Sigmoid colon (tissue), 7 donors: ENCODE results near the gene NAA80. TPM values are rescaled to one million over a fixed set of nuclear protein-coding genes. Genes with fewer than 3 reads are reported as not detected.
"Not testable (repeated sequence)": the region's sequence is repeated elsewhere in the genome, so short reads cannot be mapped to it uniquely, and the experiment has no call there.

ENCODE experiments used
- DNase-seq: peaks from one replicate; pipeline ENCODE4 v3.0.0-alpha.2; 2019
- H3K27ac ChIP-seq, 4 donors: fragments of 200-600 bp; sonication (generic); one replicate each; pipeline ENCODE4 v1.5.1; 2016 to 2019; ENCODE audit warnings: mild to moderate bottlenecking in 1 of 4
- H3K27me3 ChIP-seq, 3 donors: fragments of 200-600 bp; sonication (generic); one replicate each; pipeline ENCODE4 v1.5.1; 2019; ENCODE audit warnings: mild to moderate bottlenecking in 1 of 3
- H3K36me3 ChIP-seq, 4 donors: fragments of 200-600 bp; sonication (generic); one replicate each; pipeline ENCODE4 v1.5.1; 2016 to 2019
- H3K4me1 ChIP-seq, 4 donors: fragments of 200-600 bp; sonication (generic); one replicate each; pipeline ENCODE4 v1.5.1; 2017 to 2019
- H3K4me3 ChIP-seq, 4 donors: fragments of 200-600 bp; sonication (generic); one replicate each; pipeline ENCODE4 v1.5.1; 2017 to 2019; ENCODE audit warnings: mild to moderate bottlenecking in 2 of 4, moderate library complexity in 1 of 4
- H3K9me3 ChIP-seq, 4 donors: fragments of 200-600 bp in 3 of 4; sonication (generic) in 3 of 4; one replicate each; pipeline versions ENCODE4 v1.5.1 to v1.6.1; 2013 to 2019
- EP300 ChIP-seq, 4 donors: sonication (generic); formaldehyde crosslinking; IDR thresholded peaks; one replicate each; pipeline ENCODE4 v1.6.1; 2017; ENCODE audit warnings: antibody characterized with exemption in 4 of 4
- POLR2A ChIP-seq, 2 donors: fragments of 450-650 bp; IDR thresholded peaks; one replicate each; pipeline ENCODE4 v1.6.1; 2016; ENCODE audit warnings: antibody characterized with exemption in 2 of 2, mild to moderate bottlenecking in 2 of 2, moderate library complexity in 2 of 2
- POLR2AphosphoS5 ChIP-seq, 4 donors: sonication (generic); formaldehyde crosslinking; IDR thresholded peaks; one replicate each; pipeline ENCODE4 v1.6.1; 2017; ENCODE audit warnings: antibody characterized with exemption in 4 of 4
- WGBS, 2 donors: extraction: QIAGEN DNeasy Blood & Tissue Kit; methylation state at CpG; one replicate each; pipeline ENCODE4 v1.1.7; 2013; 5-methylcytosine and 5-hydroxymethylcytosine counted together
- intact Hi-C: fragments of 100-400 bp; cut with DNase I; formaldehyde crosslinking; loops from one replicate; pipeline ENCODE4 v1.15.1; 2023
- polyA plus RNA-seq, 3 donors: library from polyadenylated mRNA; stranded (reverse); fragments of 200-250 nt; gene quantifications; one replicate each; pipeline ENCODE4 v1.2.3, GENCODE V29; 2013
- total RNA-seq, 4 donors: library from RNA; depleted of rRNA; stranded (reverse); fragments of >200 nt; gene quantifications; one replicate each; pipeline ENCODE4 v1.1.0, GENCODE V29; 2016
- TF ChIP-seq, protein P1 (sequence below), 4 experiments: fragments of 450-650 bp in 3 of 4; fragments of 200-600 bp in 1 of 4; IDR thresholded peaks; one replicate each; pipeline ENCODE4 v1.5.1; 2016 to 2019; ENCODE audit warnings: antibody characterized with exemption in 4 of 4, mild to moderate bottlenecking in 3 of 4, moderate library complexity in 2 of 4
- donor health status: healthy with polysubstance abuse.
- donor health status: Bipolar disorder and iron deficiency.
- donor health status: healthy.

The NAA80 gene
- total and polyA plus RNA-seq, 7 donors = 3.5 to 9.5 (median 6.4) TPM

DNA sequence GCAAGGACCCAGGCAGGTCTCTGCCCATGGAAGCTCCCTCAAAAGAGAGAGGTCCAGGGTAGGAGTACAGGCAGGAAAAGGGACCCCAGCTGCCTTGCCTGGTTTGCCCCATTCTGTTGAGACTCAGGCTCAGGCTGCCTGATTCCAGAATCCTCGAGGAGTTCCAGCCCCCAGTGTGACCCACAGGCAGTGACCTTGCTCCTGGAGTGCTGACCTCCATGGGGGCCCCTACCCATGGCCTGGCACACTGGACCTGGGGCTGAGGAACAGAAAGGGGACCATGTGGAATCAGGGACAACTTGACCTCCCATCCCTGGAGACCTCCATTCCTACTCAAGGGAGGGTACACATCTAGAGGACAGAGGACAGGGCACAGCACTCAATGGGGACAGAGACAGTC is 33.6 kb downstream of the NAA80 start:
- Histone ChIP-seq H3K9me3 (no peaks in the 10 kb centered on the region), H3K27ac (peak overlapping the region; percentile 93 to 99 (median 99)), H3K36me3 (no peaks in the 10 kb centered on the region), H3K4me1 (peaks cover 0 to 81% (median 78%) of the 10 kb centered on the region in 4 donors), H3K4me3 (no peak overlapping the region), H3K27me3 (no peaks in the 10 kb centered on the region)
- no peak for TF ChIP-seq POLR2A (IDR thresholded peaks at IDR 0.05)
- no peak for TF ChIP-seq POLR2AphosphoS5 (IDR thresholded peaks at IDR 0.05)
- TF ChIP-seq, protein P1, sequence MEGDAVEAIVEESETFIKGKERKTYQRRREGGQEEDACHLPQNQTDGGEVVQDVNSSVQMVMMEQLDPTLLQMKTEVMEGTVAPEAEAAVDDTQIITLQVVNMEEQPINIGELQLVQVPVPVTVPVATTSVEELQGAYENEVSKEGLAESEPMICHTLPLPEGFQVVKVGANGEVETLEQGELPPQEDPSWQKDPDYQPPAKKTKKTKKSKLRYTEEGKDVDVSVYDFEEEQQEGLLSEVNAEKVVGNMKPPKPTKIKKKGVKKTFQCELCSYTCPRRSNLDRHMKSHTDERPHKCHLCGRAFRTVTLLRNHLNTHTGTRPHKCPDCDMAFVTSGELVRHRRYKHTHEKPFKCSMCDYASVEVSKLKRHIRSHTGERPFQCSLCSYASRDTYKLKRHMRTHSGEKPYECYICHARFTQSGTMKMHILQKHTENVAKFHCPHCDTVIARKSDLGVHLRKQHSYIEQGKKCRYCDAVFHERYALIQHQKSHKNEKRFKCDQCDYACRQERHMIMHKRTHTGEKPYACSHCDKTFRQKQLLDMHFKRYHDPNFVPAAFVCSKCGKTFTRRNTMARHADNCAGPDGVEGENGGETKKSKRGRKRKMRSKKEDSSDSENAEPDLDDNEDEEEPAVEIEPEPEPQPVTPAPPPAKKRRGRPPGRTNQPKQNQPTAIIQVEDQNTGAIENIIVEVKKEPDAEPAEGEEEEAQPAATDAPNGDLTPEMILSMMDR (IDR thresholded peaks at IDR 0.05) = no peak
- no peak for TF ChIP-seq EP300 (IDR thresholded peaks at IDR 0.05)
- WGBS, 2 donors = 63 to 73% methylated on average over 1 of the region's 1 CpG
- intact Hi-C loops = no loop called here
- DNase-seq = no peak

DNA sequence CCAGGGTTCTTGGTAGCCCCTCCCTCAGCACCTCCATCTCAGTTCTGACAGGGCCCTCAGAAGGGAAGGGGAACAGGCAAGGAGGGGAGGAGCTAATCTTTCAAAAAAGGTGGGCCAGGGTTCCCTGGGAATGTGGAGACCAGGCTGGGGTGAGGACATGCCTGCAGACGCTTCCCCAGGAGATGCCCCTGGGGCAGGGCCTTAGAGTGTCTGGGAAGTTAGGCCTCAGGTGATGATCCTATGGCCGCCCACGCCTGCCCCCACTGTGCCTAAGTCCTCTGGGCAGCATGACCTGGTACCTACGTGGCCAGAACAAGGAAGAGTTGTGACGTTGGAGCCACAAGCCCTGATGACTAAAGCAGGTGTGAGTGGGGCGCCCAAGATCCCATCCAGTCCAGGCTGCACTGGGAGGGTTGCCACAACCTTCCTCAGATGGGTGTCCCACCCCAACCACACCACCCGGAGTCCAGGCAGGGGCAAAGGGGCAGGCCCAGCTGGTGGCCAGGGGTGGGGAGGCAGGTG is 34.2 kb downstream of the NAA80 start:
- TF ChIP-seq POLR2AphosphoS5 (IDR thresholded peaks at IDR 0.05) (peak in 1 of 4 donors; percentile 44), EP300 (IDR thresholded peaks at IDR 0.05) (no peak)
- H3K27ac ChIP-seq = peak overlapping the region; percentile 93 to 99 (median 99)
- 48 to 72% methylated on average over 7 of the region's 7 CpGs for WGBS, 2 donors
- H3K9me3 ChIP-seq = no peaks in the 10 kb centered on the region
- intact Hi-C loops = loop anchor here (5.0 kb wide), 1 partner anchor 62 kb away; the partner anchor contains the start of gene TUSC2
- H3K36me3 ChIP-seq = no peaks in the 10 kb centered on the region
- peaks cover 0 to 86% (median 76%) of the 10 kb centered on the region in 4 donors for H3K4me1 ChIP-seq
- H3K4me3 ChIP-seq = no peak overlapping the region
- H3K27me3 ChIP-seq = no peaks in the 10 kb centered on the region
- DNase-seq = no peak

DNA sequence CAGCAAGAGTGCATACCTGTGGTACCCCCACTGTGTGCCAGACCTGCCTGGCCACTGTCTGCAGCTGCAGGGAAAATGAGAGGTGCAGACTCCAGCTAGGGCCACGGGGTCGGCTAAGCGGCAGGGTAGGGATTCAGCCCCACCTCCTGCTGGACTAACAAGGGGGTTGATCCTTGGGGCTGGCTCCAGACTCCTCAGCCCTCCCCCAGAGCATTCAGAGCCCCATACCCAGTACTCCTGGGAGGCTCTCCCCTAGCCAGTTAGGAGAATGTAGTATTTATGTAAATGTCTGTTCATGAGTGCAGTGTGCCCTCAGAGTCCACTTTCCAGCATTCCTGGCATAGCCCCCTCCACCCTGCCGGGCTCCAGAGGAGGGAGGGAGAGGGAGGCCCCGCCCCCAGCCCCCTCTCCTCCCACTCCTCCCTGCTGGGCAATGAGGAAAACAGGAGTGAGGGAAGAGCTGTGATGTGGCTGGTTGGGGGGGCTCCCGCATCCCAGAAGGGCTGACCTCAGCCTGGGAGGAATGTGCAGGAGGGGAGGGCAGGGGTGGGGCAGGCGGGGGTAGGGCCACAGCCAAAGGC is 34.7 kb downstream of the NAA80 start:
- Histone ChIP-seq H3K4me1 (peaks cover 0 to 84% (median 74%) of the 10 kb centered on the region in 4 donors), H3K36me3 (peaks cover 0 to under 1% (median 0%) of the 10 kb centered on the region in 4 donors), H3K27me3 (no peaks in the 10 kb centered on the region), H3K4me3 (no peak overlapping the region), H3K9me3 (no peaks in the 10 kb centered on the region), H3K27ac (peak overlapping the region; percentile 93 to 99 (median 99))
- DNase-seq = peak; percentile 93
- TF ChIP-seq POLR2A (IDR thresholded peaks at IDR 0.05) = no peak
- peak in 1 of 4 donors; percentile 42 for TF ChIP-seq POLR2AphosphoS5 (IDR thresholded peaks at IDR 0.05)
- WGBS, 2 donors = 17 to 46% methylated on average over 7 of the region's 7 CpGs
- intact Hi-C loops = loop anchor here (5.0 kb wide), 1 partner anchor 63 kb away; the partner anchor contains the start of gene TUSC2

DNA sequence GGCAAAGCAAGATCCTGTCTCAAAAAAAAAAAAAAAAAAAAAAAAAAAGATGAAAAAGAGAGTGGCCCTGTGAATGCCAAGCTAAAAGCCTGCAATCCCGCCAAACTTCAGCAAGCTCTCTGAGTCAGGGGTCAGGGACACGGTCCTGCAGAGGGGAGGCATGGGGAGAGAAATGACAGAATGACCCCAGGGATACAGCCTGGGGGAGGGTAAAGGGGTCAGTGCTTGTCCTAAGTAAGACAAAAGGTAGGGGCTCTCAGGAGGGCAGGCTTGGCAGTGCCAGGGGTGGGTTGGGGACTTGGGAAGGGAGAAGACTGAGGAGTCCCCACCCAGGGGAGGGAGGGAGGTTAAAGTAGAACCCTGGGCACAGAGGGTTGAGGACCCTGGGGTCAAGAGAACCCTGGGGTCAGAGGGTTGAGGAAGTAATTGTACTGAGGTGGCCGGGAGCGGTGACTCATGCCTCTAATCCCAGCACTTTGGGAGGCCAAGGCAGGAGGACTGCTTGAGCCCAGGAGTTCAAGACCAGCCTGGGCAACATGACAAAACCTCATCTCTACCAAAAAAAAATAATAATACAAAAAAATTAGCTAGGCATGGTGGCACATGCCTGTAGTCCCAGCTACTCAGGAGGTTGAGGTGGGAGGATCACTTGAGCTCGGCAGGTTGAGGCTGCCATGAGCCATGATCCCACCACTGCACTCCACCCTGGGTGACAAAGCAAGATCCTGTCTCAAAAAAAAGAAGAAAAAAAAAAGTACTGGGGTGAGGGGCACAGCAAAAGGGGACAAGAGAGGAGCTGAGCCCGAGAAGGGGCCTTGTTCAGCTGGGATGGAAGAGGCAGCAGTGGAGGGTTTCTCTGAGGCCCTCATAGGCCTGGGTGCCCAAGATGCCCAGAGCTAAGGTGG is 35.5 kb downstream of the NAA80 start:
- 72 to 79% methylated on average over 6 of the region's 6 CpGs for WGBS, 2 donors
- TF ChIP-seq EP300 (IDR thresholded peaks at IDR 0.05) (no peak), POLR2A (IDR thresholded peaks at IDR 0.05) (no peak), POLR2AphosphoS5 (IDR thresholded peaks at IDR 0.05) (no peak)
- TF ChIP-seq, protein P1 (IDR thresholded peaks at IDR 0.05) = no peak
- H3K36me3 ChIP-seq = peaks cover 0 to 8% (median under 1%) of the 10 kb centered on the region in 4 donors
- H3K4me1 ChIP-seq = peaks cover 0 to 82% (median 73%) of the 10 kb centered on the region in 4 donors
- intact Hi-C loops = loop anchor here (5.0 kb wide), 1 partner anchor 64 kb away; the partner anchor contains the start of gene TUSC2
- H3K27ac ChIP-seq = peak overlapping the region; percentile 93 to 99 (median 99)
- H3K27me3 ChIP-seq = no peaks in the 10 kb centered on the region
- H3K4me3 ChIP-seq = no peak overlapping the region
- no peak for DNase-seq
- no peaks in the 10 kb centered on the region for H3K9me3 ChIP-seq

DNA sequence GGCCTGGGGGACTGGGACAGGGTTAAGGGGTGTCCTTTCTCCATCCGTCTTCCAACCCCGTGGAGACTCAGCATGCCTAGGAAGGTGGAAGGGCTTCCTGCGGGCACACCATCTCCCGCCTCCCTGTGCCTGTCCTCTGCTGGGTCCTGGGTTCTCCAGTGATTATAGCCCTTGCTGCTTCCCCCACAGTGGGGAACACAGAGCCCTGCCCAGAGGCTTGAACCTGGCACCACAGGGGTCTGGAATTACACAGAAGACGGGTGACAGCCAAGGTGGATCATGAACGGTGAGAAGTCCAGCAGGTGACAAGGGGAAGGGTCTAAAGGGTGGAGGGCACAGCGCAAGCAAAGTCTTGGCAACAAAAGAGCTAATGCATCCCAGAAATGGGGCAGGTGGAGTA is 36.4 kb downstream of the NAA80 start:
- WGBS, 2 donors = 90 to 92% methylated on average over 7 of the region's 7 CpGs
- intact Hi-C loops = loop anchor here (5.0 kb wide), 1 partner anchor 65 kb away; the partner anchor contains the start of gene TUSC2
- no peak overlapping the region for H3K4me3 ChIP-seq
- peak overlapping the region; percentile 93 to 99 (median 99) for H3K27ac ChIP-seq
- H3K36me3 ChIP-seq = peaks cover 2 to 17% (median 8%) of the 10 kb centered on the region in 4 donors
- no peaks in the 10 kb centered on the region for H3K27me3 ChIP-seq
- TF ChIP-seq, protein P1 (IDR thresholded peaks at IDR 0.05) = no peak
- TF ChIP-seq POLR2AphosphoS5 (IDR thresholded peaks at IDR 0.05) (no peak), POLR2A (IDR thresholded peaks at IDR 0.05) (no peak), EP300 (IDR thresholded peaks at IDR 0.05) (no peak)
- peaks cover 0 to 73% (median 63%) of the 10 kb centered on the region in 4 donors for H3K4me1 ChIP-seq
- DNase-seq = no peak
- H3K9me3 ChIP-seq = no peaks in the 10 kb centered on the region

DNA sequence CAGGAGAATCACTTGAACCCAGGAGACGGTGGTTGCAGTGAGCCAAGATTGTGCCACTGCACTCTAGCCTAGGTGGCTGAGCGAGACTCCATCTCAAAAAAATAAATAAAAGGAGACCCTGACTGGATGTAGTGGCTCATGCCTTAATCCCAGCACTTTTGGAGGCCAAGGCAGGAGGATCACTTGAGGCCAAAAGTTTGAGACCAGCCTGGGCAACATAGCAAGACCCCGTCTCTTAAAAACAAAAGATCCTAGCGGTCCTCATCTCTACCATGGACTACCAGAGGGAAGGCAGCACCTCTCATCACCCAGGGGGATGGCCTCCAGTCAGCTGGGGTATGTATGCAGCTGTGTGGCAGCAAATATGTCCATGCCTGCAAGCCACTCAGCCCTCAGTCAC is 37.0 kb downstream of the NAA80 start:
- not testable (repeated sequence) for H3K9me3 ChIP-seq, DNase-seq, H3K27me3 ChIP-seq, H3K4me3 ChIP-seq
- WGBS, 2 donors = 98 to 99% methylated on average over 4 of the region's 4 CpGs
- Histone ChIP-seq H3K36me3 (peaks cover 8 to 23% (median 13%) of the 10 kb centered on the region in 4 donors), H3K27ac (peak overlapping the region; percentile 93 to 99 (median 99)), H3K4me1 (peaks cover 0 to 68% (median 58%) of the 10 kb centered on the region in 4 donors)
- intact Hi-C loops = loop anchor here (5.0 kb wide), 1 partner anchor 65 kb away; the partner anchor contains the start of gene TUSC2
